GM10266 (cell line): ENCODE measurements around the gene NPPB.

ENCODE experiments used
- DNase-seq: peaks from one replicate; pipeline ENCODE4 v3.0.0; 2012; ENCODE audit errors: extremely low spot score
- TF ChIP-seq, protein P1 (sequence below): IDR thresholded peaks from 2 replicates; pipeline ENCODE4 v1.5.1; 2012; ENCODE audit warnings: mild to moderate bottlenecking, low read depth; ENCODE audit not compliant: control insufficient read depth, insufficient read depth; ENCODE audit errors: missing control alignments

NPPB gene

DNA sequence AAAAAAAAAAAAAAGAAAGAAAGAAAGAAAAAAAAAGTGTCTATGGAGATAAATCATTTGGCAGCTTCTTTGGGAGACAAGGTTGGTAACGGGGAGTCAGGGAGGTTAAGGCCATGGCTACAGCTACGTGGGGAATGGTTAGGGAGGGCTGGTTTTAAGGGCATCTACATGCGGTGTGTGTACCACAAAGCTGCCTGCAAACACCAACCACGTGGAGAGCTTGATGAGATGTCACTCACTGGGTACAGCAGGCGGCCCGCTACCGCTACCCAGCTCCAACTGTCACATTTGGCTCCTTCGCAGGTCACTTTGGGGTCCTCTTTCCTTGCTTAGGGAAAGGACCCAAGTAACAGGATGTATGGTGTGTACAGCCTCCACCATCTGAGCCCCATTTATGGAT, 4.2 kb downstream of the NPPB start:
- DNase-seq = no peak

DNA sequence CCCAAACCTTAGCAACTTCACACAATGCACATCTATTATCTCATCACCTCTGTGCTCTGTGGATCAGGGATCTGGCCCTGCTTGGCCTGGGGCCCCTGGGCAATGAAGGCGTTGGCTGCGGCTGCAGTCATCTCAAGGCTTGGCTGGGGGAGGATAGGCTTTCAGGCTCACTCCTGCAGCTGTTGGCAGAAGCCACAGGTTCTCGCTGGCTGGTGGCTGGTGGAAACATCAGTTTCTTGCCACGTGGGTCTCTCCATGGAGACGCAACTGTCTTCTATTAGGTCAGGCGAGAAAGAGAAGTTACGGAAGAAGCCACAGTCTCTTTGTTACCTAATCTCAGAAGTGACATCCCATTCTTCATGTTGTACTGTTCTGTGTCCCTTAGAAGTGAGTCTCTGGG, 7.6 kb downstream of the NPPB start:
- TF ChIP-seq, protein P1, sequence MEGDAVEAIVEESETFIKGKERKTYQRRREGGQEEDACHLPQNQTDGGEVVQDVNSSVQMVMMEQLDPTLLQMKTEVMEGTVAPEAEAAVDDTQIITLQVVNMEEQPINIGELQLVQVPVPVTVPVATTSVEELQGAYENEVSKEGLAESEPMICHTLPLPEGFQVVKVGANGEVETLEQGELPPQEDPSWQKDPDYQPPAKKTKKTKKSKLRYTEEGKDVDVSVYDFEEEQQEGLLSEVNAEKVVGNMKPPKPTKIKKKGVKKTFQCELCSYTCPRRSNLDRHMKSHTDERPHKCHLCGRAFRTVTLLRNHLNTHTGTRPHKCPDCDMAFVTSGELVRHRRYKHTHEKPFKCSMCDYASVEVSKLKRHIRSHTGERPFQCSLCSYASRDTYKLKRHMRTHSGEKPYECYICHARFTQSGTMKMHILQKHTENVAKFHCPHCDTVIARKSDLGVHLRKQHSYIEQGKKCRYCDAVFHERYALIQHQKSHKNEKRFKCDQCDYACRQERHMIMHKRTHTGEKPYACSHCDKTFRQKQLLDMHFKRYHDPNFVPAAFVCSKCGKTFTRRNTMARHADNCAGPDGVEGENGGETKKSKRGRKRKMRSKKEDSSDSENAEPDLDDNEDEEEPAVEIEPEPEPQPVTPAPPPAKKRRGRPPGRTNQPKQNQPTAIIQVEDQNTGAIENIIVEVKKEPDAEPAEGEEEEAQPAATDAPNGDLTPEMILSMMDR = no peak
- no peak for DNase-seq

More for the DNA sequence above, 4.2 kb downstream of the NPPB start:
- TF ChIP-seq, protein P1 = no peak

DNA sequence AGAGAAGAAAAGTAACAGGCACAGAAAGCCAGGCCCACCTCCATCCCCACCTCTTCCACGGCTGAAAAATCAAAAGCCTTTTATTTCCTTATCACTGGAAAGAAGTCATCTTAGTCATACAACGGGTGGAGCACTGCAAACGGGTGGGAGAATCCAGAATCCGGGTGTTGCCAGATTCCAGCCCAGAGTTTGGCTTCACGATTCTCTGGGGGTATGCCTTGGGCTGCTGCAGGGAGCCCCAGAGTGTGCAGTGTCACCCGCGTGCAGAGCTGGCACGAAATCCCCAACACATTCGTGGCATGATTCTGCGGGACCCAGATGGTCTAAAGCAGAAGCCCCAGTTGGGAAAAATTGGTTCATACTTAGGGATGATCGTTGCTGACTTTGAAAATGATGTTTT, 8.6 kb downstream of the NPPB start:
- DNase-seq = no peak
- TF ChIP-seq, protein P1 = no peak

DNA sequence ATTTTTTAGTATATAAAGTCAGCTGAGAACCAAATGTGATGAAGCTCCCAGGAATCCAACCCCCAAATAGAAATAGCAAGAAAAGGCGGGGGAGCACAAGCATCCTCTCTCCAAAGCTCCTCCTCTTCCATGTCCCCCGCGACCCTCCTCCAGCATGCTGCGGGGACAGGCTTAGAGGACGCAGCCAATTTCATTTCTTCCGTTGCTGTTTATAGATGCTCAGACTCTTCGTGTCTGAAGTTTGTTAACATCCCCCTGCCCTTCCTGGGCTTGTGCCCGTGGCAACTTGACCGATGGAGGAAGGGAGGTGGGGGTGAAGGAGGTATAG, 10.4 kb downstream of the NPPB start:
- TF ChIP-seq, protein P1 = no peak
- no peak for DNase-seq

DNA sequence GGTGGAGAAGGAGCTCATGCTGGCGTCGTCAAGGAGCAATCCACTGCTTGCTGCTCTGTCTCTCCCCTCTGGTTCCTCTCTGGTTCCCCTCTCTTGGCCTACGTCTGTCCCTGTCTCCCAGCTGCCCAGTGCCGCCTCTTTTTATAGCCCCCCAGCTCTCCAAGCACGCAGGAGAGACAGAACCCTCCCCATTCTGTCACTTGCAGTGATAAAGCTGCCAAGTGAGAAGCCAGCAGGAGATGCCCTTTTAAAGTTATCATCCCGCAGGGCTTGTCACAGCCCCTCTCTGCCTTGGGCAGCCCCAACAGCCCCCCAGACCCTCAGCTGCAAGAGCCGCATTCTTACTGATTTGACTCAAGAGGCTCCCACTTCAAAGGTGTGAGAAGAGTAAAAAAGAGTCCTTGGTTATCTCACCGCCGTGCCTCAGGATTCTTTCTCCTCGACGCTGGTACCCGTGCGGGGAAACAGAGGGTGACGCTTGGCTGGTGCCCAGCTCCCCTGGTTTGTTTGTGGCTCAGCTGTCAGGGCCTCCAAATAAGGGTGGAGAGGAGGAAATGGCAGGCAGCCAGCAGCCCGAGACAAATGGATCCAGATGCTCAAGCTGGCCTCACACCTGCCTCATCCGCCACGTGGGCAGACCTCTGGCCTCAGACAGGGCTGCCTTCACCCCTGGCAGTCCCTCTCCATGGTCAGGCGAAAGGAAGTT, 10.9 kb downstream of the NPPB start, which contains the start of gene NPPA:
TSS of gene NPPA (minus strand) at position 117 of the 706 bp plus-strand sequence. CDS start at position 18, 99 bp downstream.
- DNase-seq = no peak
- TF ChIP-seq, protein P1 = no peak

DNA sequence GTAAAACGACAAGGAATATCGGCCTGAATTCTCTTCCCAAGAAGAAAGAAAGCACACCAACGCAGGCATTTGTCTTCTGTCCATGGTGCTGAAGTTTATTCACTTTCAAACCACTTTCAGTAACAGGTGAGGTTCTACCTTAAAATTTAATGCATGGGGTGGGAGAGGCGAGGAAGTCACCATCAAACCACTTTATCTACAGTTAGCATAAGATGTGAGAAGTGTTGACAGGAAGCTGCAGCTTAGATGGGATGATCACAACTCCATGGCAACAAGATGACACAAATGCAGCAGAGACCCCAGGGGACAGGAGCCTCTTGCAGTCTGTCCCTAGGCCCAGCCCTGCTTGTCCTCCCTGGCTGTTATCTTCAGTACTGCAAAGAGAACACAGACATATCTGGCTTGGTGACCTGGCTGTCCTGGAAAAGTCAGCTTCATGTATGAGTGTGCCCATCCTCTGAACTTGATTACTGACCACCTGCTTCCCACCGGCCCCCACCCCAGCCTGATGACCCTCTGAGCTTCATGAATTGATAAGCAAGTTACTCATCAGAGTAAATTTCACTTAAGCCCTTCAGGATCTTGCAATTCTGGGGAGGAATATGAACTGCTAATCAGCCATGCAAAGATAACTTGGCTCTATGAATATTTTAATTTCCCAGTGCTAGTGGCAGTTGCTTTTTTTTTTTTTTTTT, 13.0 kb downstream of the NPPB start:
- no peak for DNase-seq
- TF ChIP-seq, protein P1 = no peak
